Naive B cell (primary cell): ENCODE results near the gene IPO13. TPM values are rescaled to one million over a fixed set of nuclear protein-coding genes. Genes with fewer than 3 reads are reported as not detected.
A peak's percentile ranks its signal among the peaks of the same experiment; 100 is the strongest.

ENCODE experiments used
- ATAC-seq, 2 donors: fragments of 150-1000 bp; cut with Tn5 transposase; 2 replicates each; pipeline ENCODE4 v1.10.0; 2021; ENCODE audit warnings: low read depth in 2 of 2, mild to moderate bottlenecking in 2 of 2, moderate library complexity in 2 of 2
- DNase-seq: peaks from one replicate; pipeline ENCODE4 v3.0.0; 2022
- H3K27ac Mint-ChIP-seq, 6 donors: one replicate each; pipeline ENCODE4 v1.8.0; 2020 to 2022; ENCODE audit warnings: mild to moderate bottlenecking in 6 of 6, mixed read lengths in 6 of 6, moderate library complexity in 5 of 6, inconsistent platforms in 2 of 6
- H3K27me3 Mint-ChIP-seq, 3 donors: one replicate each; pipeline ENCODE4 v1.8.0; 2021 to 2022; ENCODE audit warnings: mixed read lengths in 3 of 3, mild to moderate bottlenecking in 1 of 3
- H3K36me3 Mint-ChIP-seq, 2 donors: one replicate each; pipeline ENCODE4 v1.8.0; 2020 to 2022; ENCODE audit warnings: mixed read lengths in 2 of 2, inconsistent platforms in 1 of 2, mild to moderate bottlenecking in 1 of 2
- H3K4me1 Mint-ChIP-seq, 3 donors: one replicate each; pipeline ENCODE4 v1.8.0; 2020 to 2022; ENCODE audit warnings: mixed read lengths in 3 of 3, inconsistent platforms in 1 of 3, mild to moderate bottlenecking in 1 of 3, moderate library complexity in 1 of 3
- H3K4me3 Mint-ChIP-seq, 8 donors: one replicate each; pipeline ENCODE4 v1.8.0; 2020 to 2022; ENCODE audit warnings: mild to moderate bottlenecking in 8 of 8, mixed read lengths in 8 of 8, moderate library complexity in 8 of 8, inconsistent platforms in 2 of 8
- H3K9me3 Mint-ChIP-seq, 7 donors: one replicate each; pipeline ENCODE4 v1.8.0; 2020 to 2022; ENCODE audit warnings: mixed read lengths in 7 of 7, mild to moderate bottlenecking in 5 of 7, inconsistent platforms in 2 of 7, moderate library complexity in 1 of 7
- polyA plus RNA-seq, 6 donors: library from polyadenylated mRNA; unstranded; fragments of 300-500 nt; fragmentation: Illumina TruSeq; gene quantifications; one replicate each; pipeline ENCODE4 v1.2.3, GENCODE V29; 2021; ENCODE audit warnings: low read depth in 6 of 6

The IPO13 gene
- polyA plus RNA-seq, 6 donors from 2014 or later, result 7.8 to 31.9 (median 10.2) TPM

DNA sequence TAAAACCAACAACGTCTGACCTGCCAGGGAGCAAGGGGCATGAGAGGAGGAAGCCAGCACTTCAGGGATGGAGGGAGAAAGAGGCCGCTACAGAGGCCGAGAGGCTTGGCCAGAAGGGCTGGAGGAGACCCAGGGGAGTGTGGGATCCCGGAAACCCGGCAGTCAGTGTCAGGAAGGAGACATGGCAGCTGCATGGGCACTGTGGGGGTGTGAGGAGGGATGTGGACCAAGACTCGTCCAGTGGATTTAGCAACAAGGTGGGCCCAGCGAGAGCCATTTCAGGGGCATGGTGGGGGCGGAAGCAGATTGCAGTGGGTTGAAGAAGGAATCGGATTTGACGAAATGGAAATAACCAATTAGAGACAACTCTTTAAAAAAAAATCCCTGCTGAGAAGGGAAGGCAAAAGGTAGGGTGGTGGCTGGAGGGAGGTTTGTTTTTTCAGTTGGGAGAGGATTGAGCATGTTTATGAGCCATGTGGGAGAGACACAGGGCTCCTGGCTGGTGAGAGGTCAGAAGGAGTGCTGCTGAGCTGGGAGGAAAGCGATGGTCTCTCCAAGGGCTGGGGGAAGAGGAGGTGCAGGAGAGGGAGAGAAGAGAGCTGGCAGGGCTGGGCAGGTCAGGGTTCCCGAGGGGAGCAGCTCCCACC, 36.6 kb downstream of the IPO13 start:
- H3K9me3 Mint-ChIP-seq, result no peaks in the 10 kb centered on the region
- no peaks in the 10 kb centered on the region for H3K36me3 Mint-ChIP-seq
- no peaks in the 10 kb centered on the region for H3K27me3 Mint-ChIP-seq
- H3K27ac Mint-ChIP-seq, result no peak overlapping the region
- peaks cover 12 to 18% (median 16%) of the 10 kb centered on the region in 3 donors for H3K4me1 Mint-ChIP-seq
- peak overlapping the region in 1 of 8 donors; percentile 9 for H3K4me3 Mint-ChIP-seq
- ATAC-seq (no peak), DNase-seq (no peak)

- Mint-ChIP-seq H3K36me3 (no peaks in the 10 kb centered on the region), H3K9me3 (no peaks in the 10 kb centered on the region), H3K4me1 (peaks cover 9 to 11% (median 10%) of the 10 kb centered on the region in 3 donors), H3K27ac (no peak overlapping the region), H3K4me3 (peak overlapping the region in 1 of 8 donors; percentile 6), H3K27me3 (no peaks in the 10 kb centered on the region)
- DNase-seq (no peak), ATAC-seq (no peak)
Measured at GRCh38 chr1:43984855-43985254, 38.1 kb downstream of the IPO13 start.

GRCh38 chr1:43985984-43986595, 39.3 kb downstream of the IPO13 start:
- peaks cover 3 to 5% (median 3%) of the 10 kb centered on the region in 3 donors for H3K4me1 Mint-ChIP-seq
- no peaks in the 10 kb centered on the region for H3K36me3 Mint-ChIP-seq
- H3K9me3 Mint-ChIP-seq, result no peaks in the 10 kb centered on the region
- ATAC-seq (no peak), DNase-seq (no peak)
- no peaks in the 10 kb centered on the region for H3K27me3 Mint-ChIP-seq
- H3K4me3 Mint-ChIP-seq, result peak overlapping the region in 1 of 8 donors; percentile 70
- H3K27ac Mint-ChIP-seq, result peak overlapping the region in 1 of 6 donors; percentile 28

DNA sequence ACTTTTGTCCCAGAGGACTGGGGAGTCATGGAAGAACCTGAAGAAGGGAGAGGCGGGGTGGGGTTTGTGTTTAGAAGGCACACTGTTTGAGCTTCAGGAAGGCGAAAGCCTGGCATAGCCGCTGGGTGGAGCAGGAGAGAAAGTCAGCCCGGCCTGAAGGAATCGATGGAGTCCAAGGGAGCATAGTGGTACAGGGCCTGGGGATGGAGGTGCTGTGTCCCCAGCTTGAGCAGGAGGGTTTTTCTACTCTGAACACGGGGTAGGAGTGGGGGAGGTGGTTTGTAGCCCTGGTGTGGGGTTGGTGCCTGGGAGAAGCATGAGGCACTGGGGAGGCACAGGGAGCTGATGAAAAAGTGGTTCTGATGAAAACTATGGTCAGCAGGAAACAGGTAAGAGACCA, 40.0 kb downstream of the IPO13 start:
- Mint-ChIP-seq H3K36me3 (no peaks in the 10 kb centered on the region), H3K27me3 (no peaks in the 10 kb centered on the region), H3K4me3 (peak overlapping the region in 1 of 8 donors; percentile 70), H3K4me1 (peaks cover 3 to 10% (median 8%) of the 10 kb centered on the region in 3 donors), H3K9me3 (no peaks in the 10 kb centered on the region), H3K27ac (no peak overlapping the region)
- no peak for DNase-seq
- ATAC-seq, result no peak

- no peak for DNase-seq
- peak overlapping the region in 1 of 6 donors; percentile 44 for H3K27ac Mint-ChIP-seq
- H3K4me3 Mint-ChIP-seq, result peak overlapping the region in 1 of 8 donors; percentile 43
- no peaks in the 10 kb centered on the region for H3K36me3 Mint-ChIP-seq
- no peaks in the 10 kb centered on the region for H3K9me3 Mint-ChIP-seq
- H3K4me1 Mint-ChIP-seq, result peaks cover 8 to 17% (median 11%) of the 10 kb centered on the region in 3 donors
- H3K27me3 Mint-ChIP-seq, result no peaks in the 10 kb centered on the region
- ATAC-seq, result no peak
Measured at GRCh38 chr1:43987159-43987902, 40.6 kb downstream of the IPO13 start.

GRCh38 chr1:43990271-43991199, 43.8 kb downstream of the IPO13 start:
- ATAC-seq (no peak), DNase-seq (no peak)
- peaks cover 24 to 38% (median 36%) of the 10 kb centered on the region in 3 donors for H3K4me1 Mint-ChIP-seq
- H3K27me3 Mint-ChIP-seq, result no peaks in the 10 kb centered on the region
- no peaks in the 10 kb centered on the region for H3K36me3 Mint-ChIP-seq
- peak overlapping the region; percentile 91 to 98 (median 95) for H3K4me3 Mint-ChIP-seq
- peak overlapping the region in 3 of 6 donors; percentile 15 to 96 (median 89) for H3K27ac Mint-ChIP-seq
- no peaks in the 10 kb centered on the region for H3K9me3 Mint-ChIP-seq

GRCh38 chr1:43991200-43991475, 44.4 kb downstream of the IPO13 start:
- Mint-ChIP-seq H3K27ac (peak overlapping the region in 4 of 6 donors; percentile 69 to 96 (median 92)), H3K4me3 (peak overlapping the region; percentile 91 to 98 (median 95)), H3K36me3 (no peaks in the 10 kb centered on the region), H3K27me3 (no peaks in the 10 kb centered on the region), H3K9me3 (no peaks in the 10 kb centered on the region), H3K4me1 (peaks cover 24 to 38% (median 36%) of the 10 kb centered on the region in 3 donors)
- ATAC-seq (no peak), DNase-seq (no peak)

DNA sequence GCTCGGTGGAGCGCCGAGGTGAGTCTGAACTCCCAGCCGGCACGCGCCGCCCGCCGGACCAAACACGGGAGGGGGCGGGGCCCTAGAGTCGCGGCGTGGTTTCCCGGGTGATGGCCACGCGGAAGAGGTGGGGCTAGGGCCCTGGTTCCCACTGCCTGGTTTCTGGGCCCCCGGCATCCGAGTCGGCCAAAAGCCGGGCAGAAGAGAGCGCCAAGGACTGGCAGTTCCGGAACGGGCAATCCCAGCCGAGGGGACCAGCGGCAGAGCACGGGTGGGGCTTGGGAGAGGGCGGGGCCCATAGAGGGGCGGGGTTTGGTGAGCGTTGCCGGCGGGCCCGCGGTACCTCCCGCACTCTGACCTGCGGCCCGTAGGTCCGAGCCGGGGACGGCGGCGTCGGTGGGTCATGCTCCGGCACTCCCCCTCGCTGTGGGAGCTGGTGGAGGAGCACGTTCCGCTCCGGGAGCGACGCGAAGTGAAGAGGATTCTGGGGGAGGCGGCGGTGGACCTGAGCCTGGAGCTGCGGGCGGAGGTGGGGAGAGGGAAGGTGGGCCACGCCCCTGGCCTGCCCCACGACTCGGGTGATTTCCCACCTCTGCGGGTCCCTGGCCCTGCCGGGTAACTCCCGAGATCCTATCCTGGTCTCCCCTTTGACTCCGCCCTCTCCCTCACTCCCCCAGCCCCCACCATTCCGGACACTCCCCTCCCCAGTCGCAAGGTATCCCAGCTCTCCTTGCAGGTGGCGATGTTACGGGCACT, 44.9 kb downstream of the IPO13 start, which contains the start of gene CCDC24:
Gene CCDC24 (plus strand): TSS at position 124 of the 756 bp plus-strand sequence. CDS start 280 bp downstream, at position 404.
- Mint-ChIP-seq H3K4me3 (peak within 1 kb of the TSS; percentile 91 to 98 (median 95)), H3K4me1 (peaks cover 24 to 38% (median 36%) of the 10 kb centered on the region in 3 donors), H3K27ac (peak within 1 kb of the TSS; percentile 69 to 96 (median 90)), H3K27me3 (no peaks in the 10 kb centered on the region), H3K36me3 (no peaks in the 10 kb centered on the region), H3K9me3 (no peaks in the 10 kb centered on the region)
- peak; percentile 77 for DNase-seq
- peak; percentile 85 for ATAC-seq

DNA sequence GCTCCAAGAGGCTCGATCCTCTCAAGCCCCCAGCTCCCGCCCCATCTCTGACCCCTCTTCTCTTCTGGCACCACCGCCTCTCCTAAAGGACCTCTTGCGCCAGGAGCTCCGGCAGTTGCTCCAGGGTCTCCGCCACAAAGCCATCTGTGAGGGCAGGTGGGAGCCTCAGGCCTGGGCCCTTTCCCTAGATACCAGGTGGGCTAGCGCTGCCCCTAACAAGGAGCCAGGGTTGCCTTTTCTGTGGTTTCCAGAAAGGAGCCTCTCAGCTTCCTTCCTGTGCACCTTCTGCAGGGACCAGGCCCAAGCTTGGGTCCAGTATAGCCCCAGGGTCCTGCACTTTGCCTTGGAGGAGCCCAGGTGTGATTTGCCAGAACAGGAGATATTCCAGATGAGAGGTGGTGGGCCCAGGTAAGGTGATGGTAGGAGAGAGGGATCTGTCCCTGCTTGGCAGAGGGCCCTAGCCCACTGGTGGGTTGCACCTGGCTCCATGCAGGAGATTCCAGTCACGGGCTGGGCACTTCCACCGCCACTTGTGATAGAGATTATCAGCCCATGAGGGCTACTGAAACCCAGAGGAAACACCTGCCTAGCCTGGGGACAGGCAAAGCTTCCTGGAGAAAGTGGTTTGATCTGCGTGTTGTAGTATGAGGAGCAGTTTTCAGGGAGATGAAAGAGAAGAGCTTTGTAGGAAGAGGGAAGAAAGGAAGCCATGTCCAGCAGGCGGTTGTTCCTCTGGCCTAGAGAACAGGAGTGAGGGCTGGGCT, 45.7 kb downstream of the IPO13 start:
- DNase-seq, result no peak

DNA sequence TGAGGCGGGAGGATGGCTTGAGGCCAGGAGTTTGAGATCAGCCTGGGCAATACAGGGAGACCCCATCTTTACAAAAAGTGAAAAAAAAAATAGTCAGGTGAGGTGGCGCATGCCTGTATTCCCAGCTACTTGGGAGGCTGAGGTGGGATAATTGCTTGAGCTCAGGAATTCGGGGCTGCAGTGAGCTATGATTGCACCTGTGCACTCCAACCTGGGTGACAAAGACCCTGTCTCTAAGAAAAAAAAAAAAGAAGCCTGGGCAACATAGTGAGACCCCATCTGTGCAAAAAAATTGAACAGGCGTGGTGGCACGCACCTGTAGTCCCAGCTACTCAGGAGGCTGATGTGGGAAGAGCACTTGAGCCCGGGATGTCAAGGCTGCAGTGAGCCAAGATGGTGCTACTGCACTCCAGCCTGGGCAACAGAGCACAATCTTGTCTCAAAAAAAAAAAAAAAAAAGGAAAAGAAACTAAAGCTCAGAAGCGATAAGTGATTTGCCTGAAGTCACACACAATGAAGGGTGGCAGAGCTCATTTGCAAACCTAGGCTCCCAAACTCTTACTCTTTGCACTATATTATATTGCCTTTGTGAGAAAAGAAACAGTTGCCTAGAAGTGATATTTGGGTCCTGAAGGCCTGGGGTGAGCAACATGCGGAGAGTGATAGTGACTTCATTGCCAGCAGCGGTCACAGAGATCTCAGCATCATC, 46.6 kb downstream of the IPO13 start:
- H3K27ac Mint-ChIP-seq, result peak overlapping the region in 5 of 6 donors; percentile 67 to 89 (median 80)
- H3K27me3 Mint-ChIP-seq, result no peaks in the 10 kb centered on the region
- peak; percentile 12 to 13 for ATAC-seq
- H3K36me3 Mint-ChIP-seq, result no peaks in the 10 kb centered on the region
- no peaks in the 10 kb centered on the region for H3K9me3 Mint-ChIP-seq
- H3K4me1 Mint-ChIP-seq, result peaks cover 25 to 38% (median 36%) of the 10 kb centered on the region in 3 donors
- peak overlapping the region; percentile 2 to 96 (median 92) for H3K4me3 Mint-ChIP-seq
- no peak for DNase-seq

More for the DNA sequence above, 45.7 kb downstream of the IPO13 start:
- Mint-ChIP-seq H3K27me3 (no peaks in the 10 kb centered on the region), H3K4me3 (peak overlapping the region; percentile 91 to 98 (median 95)), H3K9me3 (no peaks in the 10 kb centered on the region), H3K27ac (peak overlapping the region in 3 of 6 donors; percentile 39 to 89 (median 56)), H3K4me1 (peaks cover 24 to 38% (median 36%) of the 10 kb centered on the region in 3 donors), H3K36me3 (no peaks in the 10 kb centered on the region)
- no peak for ATAC-seq

- no peak for ATAC-seq
- no peak overlapping the region for H3K27ac Mint-ChIP-seq
- H3K27me3 Mint-ChIP-seq, result no peaks in the 10 kb centered on the region
- no peaks in the 10 kb centered on the region for H3K36me3 Mint-ChIP-seq
- H3K4me1 Mint-ChIP-seq, result peaks cover 28 to 38% (median 36%) of the 10 kb centered on the region in 3 donors
- no peaks in the 10 kb centered on the region for H3K9me3 Mint-ChIP-seq
- peak overlapping the region in 4 of 8 donors; percentile 2 to 96 (median 93) for H3K4me3 Mint-ChIP-seq
- no peak for DNase-seq
Measured at GRCh38 chr1:43994071-43994470, 47.3 kb downstream of the IPO13 start.
